GM19238 (cell line): Measurements from ENCODE around the gene ADAMTS20.
"Not testable (repeated sequence)": the region's sequence is repeated elsewhere in the genome, so short reads cannot be mapped to it uniquely, and the experiment has no call there.

Experiments used
- DNase-seq: peaks from one replicate; pipeline ENCODE4 v3.0.0; 2011; ENCODE audit warnings: low spot score; ENCODE audit not compliant: insufficient read length

Gene ADAMTS20

GRCh38 chr12:43551971-43552559 lies at the start of gene ADAMTS20:
Gene ADAMTS20, minus strand, starts transcription at chr12:43552203. Its CDS starts 282 bp downstream, at chr12:43551921.
- DNase-seq = no peak

DNA sequence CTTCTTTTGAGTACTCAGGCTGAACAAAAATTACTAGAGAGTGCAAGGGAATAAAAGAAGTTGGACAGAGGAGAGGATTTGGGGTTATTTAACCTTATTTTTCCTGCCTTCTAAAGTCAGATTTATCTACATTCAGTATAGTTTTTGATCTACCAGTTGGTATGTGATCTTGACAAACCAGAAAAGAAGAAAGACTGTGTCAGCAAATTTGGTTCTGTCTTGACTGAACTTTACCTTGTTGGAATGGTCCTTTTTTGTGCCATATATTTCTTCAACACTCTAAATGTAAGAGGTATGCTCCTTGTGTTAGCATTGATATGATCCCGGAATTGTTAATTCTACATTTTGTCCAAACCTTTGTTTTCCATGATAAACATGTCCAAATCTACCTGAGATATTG lies 47.7 kb upstream of the ADAMTS20 start:
- DNase-seq = no peak

- no peak for DNase-seq
Observed at GRCh38 chr12:43599066-43599465, 47.1 kb upstream of the ADAMTS20 start.

GRCh38 chr12:43590307-43590706 lies 38.3 kb upstream of the ADAMTS20 start:
- DNase-seq = no peak

GRCh38 chr12:43586646-43587245 lies 34.7 kb upstream of the ADAMTS20 start:
- DNase-seq = no peak

GRCh38 chr12:43585676-43586075 lies 33.7 kb upstream of the ADAMTS20 start:
- DNase-seq = no peak

- no peak for DNase-seq
Observed at GRCh38 chr12:43580601-43581000, 28.6 kb upstream of the ADAMTS20 start.

DNA sequence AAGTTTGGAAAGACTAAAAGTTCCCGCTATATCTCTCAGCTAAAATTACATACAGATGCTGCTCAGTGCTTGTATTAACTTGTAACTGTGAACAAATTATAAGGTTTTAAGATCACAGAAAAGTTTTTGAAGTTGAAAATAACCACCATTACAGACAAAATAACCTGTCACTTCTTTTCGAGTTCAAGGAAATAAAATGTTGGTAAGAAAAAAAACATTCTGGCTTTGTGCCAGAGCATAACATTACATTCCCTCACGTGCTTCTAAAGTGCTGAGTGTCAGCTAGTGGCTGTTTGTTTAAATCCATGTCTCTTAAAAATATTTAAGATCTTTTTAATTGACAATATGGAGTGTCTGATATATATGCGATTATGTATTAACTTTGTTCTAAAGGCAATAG lies 27.2 kb upstream of the ADAMTS20 start:
- DNase-seq = no peak

DNA sequence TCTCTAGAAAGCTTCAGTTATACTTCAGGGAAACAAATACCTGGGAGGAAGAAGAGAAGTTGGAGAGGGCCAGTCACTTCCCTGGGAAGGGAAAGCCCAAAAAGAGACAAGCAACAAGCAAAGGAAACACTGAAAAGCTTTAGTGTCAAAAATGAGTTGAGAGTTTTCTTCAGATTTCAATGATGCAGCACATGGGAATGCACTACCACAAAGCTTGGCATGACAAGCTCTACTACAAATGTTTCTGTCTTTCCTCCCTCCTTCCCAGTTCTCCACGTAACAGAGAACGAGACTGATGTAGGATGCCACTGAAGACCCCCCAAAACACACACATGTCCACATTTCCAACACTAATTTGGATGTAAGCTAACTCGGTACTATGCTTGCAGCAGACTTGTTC lies 26.8 kb upstream of the ADAMTS20 start:
- no peak for DNase-seq

DNA sequence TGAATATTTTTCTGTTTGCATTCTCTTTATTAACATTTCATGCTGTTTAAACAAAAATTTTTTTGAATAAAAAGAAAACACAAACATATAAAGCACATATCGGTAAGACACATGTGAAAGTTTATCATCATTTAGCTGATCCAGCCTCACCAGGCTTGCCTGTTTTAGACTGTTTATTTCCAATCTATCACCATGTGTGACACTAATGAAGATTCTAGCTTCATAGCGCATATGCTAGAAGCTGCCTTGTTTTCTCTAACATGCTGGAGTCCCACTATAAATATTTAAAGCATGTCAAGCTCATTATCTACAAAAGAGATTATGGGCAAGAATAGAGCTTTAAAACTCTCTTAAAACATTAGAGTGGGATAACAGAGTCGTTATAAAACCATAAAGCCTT lies 25.4 kb upstream of the ADAMTS20 start:
- DNase-seq = no peak

DNA sequence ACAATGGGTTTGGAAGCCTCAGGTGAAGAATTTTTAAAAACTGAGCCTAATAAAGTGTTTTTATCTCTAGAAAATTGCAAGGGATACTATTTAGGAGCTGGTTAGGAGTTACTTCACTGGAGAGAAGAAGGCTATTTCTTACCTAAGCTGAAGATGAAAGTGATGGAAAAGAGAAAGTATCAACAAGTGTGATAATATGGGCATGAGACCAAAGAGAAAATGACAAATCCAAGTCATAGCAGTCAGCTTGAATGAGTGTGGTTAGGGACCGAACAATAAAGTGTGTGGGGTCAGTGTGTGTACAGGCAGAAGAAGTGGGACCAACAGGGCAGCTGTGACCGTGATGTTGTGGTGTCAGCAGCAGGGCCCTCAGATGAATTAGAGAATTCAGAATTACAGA lies 24.2 kb upstream of the ADAMTS20 start:
- DNase-seq = no peak

- DNase-seq = no peak
Observed at GRCh38 chr12:43571885-43572284, 19.9 kb upstream of the ADAMTS20 start.

DNA sequence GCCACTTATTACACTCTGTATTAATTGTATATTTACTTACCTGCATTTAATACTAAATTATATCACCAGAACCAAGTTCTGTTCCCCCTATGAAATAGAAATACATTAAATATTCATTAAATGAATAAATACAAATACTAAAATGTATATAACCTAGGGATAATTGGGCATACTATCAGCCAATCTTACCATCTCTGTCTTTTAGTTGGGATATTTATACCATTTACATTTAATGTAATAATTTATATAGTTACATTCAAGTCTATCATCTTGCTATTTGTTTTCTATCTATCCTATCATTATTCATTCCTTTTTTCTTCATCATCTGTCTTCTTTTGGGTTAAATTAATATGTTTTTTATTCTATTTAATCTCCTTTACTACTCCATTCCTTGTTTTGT lies 4.1 kb upstream of the ADAMTS20 start:
- no peak for DNase-seq

GRCh38 chr12:43551279-43551970 lies 578 bp downstream of the ADAMTS20 start:
- DNase-seq = no peak

GRCh38 chr12:43550831-43551271 lies 1.2 kb downstream of the ADAMTS20 start:
- DNase-seq = no peak

DNA sequence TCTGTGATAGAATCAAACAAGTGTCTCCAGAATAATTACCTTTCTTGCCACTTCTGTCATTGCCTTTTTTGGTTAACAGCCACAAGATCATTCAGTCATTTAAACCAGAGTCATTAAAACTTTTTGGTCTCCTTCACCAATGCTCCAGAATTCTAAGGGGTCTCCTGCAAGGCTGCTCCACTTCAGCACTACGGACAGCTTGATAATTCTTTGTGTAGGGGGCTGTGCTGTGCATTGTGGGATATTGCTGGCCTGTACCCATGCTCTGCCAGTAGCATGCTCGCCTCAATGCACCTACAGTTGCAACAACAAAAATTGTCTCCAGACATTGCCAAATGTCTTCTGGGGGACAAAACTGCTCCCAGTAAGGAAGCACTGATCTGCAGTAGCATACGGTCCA lies 7.3 kb downstream of the ADAMTS20 start:
- no peak for DNase-seq

DNA sequence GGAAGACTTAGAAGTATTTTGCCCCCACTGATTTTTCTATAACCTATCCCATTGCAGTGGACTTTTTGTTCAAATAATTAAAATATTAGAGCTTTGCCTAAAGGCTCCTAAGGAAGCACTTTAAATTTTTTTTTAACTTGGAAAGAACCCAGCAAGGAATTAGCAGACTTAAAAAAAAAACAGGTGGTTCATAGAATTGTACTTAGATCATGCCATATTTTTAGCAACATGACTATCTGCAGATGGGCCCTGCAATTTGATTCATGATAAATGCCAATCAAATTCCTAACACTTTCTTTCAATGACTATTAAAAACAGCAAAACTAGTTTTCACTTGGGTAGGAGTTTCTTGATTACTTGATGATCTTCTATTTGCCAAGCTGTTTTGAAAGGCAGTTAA lies 11.5 kb downstream of the ADAMTS20 start:
- DNase-seq = no peak

- not testable (repeated sequence) for DNase-seq
Observed at GRCh38 chr12:43537675-43538074, 14.3 kb downstream of the ADAMTS20 start.

GRCh38 chr12:43516045-43516444 lies 36.0 kb downstream of the ADAMTS20 start:
- no peak for DNase-seq

GRCh38 chr12:43501703-43502102 lies 50.3 kb downstream of the ADAMTS20 start:
- no peak for DNase-seq

DNA sequence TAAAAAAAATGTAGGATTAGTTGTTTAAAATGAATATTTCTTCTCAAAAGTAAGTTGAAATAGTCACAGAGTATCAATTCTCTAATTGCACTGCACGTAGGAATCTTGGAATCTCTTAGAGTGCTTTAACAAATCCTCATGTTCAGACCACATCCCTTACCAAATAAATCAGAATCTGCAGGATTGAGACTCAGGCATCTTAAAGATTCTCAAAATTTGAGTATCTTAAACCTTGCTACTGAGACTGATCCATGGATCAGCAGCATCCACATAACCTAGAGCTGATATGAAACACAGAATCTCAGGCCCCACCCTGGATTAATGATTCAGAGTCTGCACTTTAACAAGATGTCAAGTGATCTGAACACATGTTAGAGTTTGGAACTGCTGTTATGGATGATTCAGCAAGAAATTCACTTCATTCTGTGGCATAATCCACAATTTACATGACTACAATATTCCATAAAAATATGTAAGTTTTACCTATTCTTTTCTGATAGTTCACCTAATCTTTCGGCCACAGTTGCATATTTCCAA lies 58.7 kb downstream of the ADAMTS20 start:
- no peak for DNase-seq

- no peak for DNase-seq
Observed at GRCh38 chr12:43482311-43483085, 69.5 kb downstream of the ADAMTS20 start.
